Femur (tissue), 1 donor: ENCODE measurements around the gene MALRD1.

ENCODE experiments used
- DNase-seq: peaks from one replicate; pipeline ENCODE4 v3.0.0-alpha.2; 2017

MALRD1 gene

DNA sequence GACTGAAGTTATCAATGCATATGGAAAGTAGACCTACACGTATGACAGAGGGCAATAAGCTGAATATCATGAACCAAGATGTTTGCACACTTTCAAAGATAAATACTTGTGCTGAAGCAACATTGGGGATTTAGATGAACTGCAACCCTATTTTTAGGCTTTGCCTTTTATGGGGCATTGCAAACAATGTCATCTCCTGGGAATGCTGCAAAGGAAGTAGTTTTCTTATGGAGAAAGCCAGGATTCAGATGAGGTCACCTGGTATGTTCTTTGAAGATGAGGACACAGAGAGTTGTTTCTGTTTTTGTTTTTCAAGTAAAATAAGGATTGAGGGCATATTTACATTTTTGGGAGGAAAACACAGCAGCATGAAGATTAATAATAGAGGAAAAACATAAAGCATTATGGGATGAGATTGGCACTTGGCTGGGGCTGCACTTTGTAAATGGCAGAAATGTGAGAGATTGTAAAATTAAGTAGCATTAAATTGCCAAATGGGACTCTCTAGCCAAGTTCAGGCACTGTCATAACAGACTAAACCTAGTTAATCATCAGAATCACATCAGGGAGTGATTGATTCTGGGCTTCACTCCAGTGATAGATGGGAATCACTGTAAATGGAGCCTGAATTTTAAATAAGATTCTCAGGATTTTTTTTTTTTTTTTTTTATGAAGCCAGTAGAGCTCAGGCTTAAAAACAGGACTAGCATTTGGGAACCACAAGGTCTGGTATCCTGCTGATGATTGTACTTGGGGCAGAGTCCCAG lies 63.1 kb downstream of the MALRD1 start:
- DNase-seq, result no peak

DNA sequence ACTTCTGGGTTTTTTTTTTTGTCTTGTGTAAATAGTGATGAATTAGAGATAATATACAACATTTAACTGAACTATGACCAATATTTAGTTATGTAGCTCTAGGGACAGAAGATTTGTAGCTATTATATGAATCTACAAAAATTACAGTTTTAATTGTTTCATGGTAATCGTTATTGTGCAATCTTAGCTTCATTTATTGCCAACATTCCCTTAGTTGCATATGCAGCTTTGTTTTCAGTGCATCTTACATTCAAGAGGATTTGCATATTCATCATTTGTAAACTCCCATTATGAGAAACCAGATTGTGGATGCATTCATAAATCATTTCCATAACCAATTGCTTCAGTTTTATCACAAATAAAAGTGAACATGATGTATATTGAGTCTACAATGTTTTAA lies 68.8 kb downstream of the MALRD1 start:
- DNase-seq, result no peak

DNA sequence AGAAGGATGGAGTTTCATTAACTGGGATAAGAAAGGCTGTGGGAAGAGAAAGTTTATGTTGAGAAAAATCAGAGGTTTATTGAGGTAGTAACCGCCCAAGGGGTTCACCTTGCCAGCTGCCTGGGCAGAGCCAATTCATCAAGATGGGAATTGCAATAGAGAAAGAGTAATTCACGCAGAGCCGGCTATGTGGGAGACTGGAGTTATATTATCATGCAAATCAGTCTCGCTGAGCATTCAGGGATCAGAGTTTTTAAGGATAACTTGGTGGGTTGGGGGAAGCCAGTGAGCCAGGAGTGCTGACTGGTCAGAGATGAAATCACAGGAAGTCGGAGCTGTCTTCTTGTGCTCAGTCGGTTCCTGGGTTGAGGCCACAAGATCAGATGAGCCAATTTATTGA lies 70.6 kb downstream of the MALRD1 start:
- no peak for DNase-seq

- no peak for DNase-seq
Observed at GRCh38 chr10:19120381-19120908, 71.8 kb downstream of the MALRD1 start.

DNA sequence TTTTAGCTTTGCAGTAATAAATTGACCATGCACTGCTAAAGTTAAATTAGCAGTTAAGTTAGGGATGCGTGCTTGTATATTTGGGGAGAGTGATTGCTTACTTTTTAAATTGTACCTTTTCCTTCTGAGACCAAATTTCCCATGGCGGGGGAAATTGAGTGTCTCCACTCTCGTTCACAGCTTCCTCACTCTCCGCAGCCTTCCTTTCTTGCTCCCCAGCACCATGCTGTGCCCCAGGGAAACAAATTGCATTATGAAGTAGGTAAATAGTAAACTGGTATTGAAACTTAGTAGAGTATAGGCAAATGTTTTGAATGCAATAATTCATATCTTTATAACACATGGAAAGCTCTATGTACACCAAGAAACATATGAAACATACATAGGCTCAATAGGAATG lies 85.4 kb downstream of the MALRD1 start:
- DNase-seq, result no peak

- DNase-seq, result no peak
Observed at GRCh38 chr10:19142967-19143366, 94.4 kb downstream of the MALRD1 start.

DNA sequence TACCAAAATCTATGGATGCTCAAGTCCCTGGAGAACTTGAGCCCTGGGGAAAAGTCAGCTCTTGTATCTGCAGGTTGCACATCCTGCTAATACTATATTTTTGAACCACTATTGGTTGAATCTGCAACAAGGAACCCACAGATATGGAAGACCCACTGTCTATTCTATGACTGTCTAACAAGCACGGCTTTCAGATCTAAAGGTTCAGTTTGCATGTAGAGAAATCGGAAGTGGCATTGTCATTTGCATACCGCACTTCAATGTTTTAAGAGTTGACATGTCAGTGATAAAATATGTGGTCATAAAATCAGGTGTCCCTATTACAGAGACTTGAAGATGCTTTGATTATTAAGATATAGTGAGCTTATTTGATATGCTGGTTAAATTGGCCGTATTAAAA lies 95.6 kb downstream of the MALRD1 start:
- DNase-seq, result no peak

DNA sequence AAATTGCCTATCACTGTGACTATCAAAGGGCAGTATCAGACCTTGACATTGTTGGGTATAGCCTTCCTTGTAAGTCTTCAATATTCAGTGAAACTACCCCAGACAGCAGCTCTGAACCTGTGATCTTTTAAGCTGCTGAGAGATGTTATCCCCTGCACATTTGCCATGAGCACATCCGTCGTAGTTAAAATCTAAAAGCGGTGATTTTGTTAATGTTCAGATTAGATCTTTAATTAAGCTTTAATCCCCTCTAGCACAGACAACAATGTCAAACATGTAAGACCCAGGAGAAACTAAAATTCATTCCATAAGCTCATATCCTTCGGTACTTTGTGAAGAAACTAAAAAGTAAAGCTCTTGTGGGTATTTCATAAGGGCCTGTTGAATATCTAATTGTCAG lies 105.8 kb downstream of the MALRD1 start:
- no peak for DNase-seq

- no peak for DNase-seq
Observed at GRCh38 chr10:19158358-19158757, 109.8 kb downstream of the MALRD1 start.

DNA sequence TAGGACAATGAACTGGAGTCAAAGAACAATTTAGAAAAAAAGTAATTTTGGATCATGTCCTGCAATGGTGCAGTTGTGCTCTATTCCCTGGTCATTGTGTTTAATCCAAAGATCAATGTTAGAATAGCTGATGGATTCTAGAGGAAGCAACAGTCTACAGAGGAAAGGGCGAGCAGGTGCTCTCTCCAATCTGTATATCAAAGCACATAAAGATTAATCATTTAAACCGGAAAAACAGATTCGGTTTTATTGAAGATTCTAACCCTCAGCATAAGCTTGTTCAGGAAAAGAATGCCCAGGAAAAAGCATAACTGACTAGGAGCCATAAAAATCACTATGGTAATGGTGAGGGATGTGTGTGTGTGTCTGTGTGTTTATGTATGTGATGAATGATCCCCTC lies 110.3 kb downstream of the MALRD1 start:
- DNase-seq, result no peak

GRCh38 chr10:19164461-19164860 lies 115.9 kb downstream of the MALRD1 start:
- no peak for DNase-seq

GRCh38 chr10:19168584-19168983 lies 120.0 kb downstream of the MALRD1 start:
- no peak for DNase-seq

DNA sequence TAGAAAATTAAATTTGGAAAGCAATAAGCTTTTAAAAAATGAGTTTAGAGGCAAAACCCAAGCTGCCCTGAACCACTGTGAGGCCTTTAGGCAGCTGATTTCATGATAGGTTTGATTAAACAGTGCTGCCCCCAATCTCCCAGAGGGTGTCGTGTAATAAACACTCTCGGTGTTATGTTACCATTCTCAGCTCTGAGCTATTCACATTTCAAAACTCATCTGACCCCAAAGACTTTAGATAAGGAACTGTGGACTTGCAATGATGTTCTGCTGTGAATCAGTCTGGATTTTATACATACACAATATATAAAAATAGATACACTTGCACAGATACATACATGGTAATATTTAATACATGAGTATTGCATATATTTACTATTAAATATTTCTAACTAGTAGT lies 120.4 kb downstream of the MALRD1 start:
- DNase-seq, result no peak

GRCh38 chr10:19169684-19170083 lies 121.1 kb downstream of the MALRD1 start:
- no peak for DNase-seq

DNA sequence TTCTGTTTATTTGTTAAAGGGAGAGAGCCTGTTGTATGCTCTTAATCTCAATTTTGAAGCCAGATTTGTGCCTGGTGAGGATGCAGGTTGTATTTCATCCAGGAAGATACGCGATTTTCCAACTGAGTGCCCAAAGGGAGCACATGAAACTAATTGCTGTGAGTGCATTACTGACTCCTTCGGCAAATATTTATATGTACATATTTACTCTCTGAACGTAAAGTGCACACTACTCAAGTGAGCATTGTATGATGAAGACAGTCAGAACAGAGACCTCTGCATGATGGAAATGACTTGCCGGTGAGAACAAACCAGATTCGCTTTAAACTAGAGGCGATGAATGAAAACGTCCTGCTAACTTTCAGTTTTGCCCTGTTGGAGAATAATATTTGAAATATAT lies 130.1 kb downstream of the MALRD1 start:
- no peak for DNase-seq

GRCh38 chr10:19184891-19185290 lies 136.3 kb downstream of the MALRD1 start:
- no peak for DNase-seq

- no peak for DNase-seq
Observed at GRCh38 chr10:19194866-19195265, 146.3 kb downstream of the MALRD1 start.

DNA sequence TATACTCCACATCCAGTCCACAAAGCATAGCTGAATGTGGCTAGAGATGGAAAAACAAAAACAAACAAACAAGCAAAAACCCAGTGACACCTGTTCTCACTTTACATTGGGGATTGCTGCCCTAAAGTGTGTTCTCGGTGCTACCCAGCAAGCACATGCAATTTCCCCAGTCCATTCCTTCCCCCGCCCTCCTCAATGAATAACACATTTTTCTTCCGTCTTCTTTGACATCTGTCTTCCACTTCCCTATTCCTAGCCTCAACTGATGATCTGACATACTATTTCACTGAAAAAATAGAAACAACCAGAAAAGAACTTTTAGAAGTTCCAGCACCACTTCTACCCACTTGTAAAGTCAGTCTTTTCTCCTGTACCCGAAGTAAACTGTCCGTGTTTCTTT lies 147.1 kb downstream of the MALRD1 start:
- no peak for DNase-seq

GRCh38 chr10:19200211-19200610 lies 151.6 kb downstream of the MALRD1 start:
- DNase-seq, result no peak

- DNase-seq, result no peak
Observed at GRCh38 chr10:19204246-19204917, 155.8 kb downstream of the MALRD1 start.

DNA sequence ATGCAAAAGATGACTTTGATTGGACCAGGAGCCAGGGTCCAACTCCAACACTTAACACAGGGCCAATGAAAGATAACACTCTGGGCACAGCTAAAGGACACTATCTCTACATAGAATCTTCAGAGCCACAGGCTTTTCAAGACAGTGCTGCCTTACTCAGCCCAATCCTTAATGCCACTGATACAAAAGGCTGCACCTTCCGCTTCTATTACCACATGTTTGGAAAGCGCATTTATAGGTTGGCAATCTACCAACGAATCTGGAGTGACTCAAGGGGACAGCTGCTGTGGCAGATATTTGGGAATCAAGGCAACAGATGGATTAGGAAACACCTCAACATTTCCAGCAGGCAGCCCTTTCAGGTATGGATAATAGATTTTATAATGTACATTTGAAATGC lies 160.7 kb downstream of the MALRD1 start:
- DNase-seq, result no peak

DNA sequence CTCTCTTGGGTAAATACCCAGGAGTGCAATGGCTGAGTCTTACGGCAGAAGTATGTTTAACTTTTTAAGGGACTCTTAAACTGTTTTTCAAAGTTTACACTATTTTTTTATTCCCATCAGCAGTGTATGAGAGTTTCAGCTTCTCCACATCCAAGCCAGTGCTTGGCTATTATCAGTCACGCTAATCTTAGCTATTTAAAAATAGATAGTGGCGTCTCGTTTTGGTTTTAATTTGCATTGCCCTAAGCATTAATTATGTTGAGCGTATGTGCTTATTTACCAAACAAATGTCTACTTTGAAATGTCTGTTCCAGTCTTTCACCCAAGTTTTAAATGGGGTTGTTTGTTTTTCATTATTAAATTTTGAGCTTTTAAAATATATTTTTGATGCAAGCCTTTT lies 164.0 kb downstream of the MALRD1 start:
- no peak for DNase-seq

- no peak for DNase-seq
Observed at GRCh38 chr10:19221216-19221615, 172.6 kb downstream of the MALRD1 start.

GRCh38 chr10:19226025-19226424 lies 177.4 kb downstream of the MALRD1 start:
- DNase-seq, result no peak

- DNase-seq, result no peak
Observed at GRCh38 chr10:19231034-19231433, 182.4 kb downstream of the MALRD1 start.
